OCI-LY3 (cell line): ENCODE results near the gene LUM.

Source experiments
- EZH2phosphoT487 ChIP-seq: fragments of 200-600 bp; shearing (Covaris generic); IDR thresholded peaks from 2 replicates; pipeline ENCODE4 v1.6.1; 2018; ENCODE audit warnings: antibody characterized with exemption, mixed run types, low read depth
- TF ChIP-seq, protein P1 (sequence below): fragments of 200-600, 300-600 bp; sonication (generic); IDR thresholded peaks from 2 replicates; pipeline ENCODE4 v1.5.1; 2014; ENCODE audit warnings: antibody characterized with exemption, low read length, low read depth

DNA sequence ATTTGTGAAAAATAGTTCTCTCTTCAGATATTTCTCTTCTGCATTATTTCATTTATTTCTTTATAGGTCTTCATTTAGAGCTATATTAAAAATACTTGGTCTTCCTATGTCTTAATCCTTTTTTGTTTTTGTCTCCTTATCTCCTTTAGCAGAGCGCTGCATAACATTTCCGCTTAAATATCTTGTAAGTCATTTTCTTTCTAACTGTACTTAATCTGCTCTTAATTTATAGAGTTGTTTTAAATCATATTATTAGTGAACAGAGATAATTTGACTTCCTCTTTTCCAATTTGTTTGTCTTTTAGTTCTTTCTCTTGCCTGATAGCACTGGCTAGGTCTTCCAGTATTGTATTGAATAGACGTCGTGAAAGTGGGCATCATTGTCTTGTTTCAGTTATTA lies 18.0 kb downstream of the LUM start:
- TF ChIP-seq, protein P1, sequence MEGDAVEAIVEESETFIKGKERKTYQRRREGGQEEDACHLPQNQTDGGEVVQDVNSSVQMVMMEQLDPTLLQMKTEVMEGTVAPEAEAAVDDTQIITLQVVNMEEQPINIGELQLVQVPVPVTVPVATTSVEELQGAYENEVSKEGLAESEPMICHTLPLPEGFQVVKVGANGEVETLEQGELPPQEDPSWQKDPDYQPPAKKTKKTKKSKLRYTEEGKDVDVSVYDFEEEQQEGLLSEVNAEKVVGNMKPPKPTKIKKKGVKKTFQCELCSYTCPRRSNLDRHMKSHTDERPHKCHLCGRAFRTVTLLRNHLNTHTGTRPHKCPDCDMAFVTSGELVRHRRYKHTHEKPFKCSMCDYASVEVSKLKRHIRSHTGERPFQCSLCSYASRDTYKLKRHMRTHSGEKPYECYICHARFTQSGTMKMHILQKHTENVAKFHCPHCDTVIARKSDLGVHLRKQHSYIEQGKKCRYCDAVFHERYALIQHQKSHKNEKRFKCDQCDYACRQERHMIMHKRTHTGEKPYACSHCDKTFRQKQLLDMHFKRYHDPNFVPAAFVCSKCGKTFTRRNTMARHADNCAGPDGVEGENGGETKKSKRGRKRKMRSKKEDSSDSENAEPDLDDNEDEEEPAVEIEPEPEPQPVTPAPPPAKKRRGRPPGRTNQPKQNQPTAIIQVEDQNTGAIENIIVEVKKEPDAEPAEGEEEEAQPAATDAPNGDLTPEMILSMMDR, result no peak
- TF ChIP-seq EZH2phosphoT487, result no peak
